NCI-H345 (cell line): Measurements from ENCODE around the gene CDCA5.

Experiments used
- DNase-seq: peaks from one replicate; lab custom pipeline; 2025; lab: John Stamatoyannopoulos, UW

Gene CDCA5

GRCh38 chr11:65043881-65044501 is 39.8 kb downstream of the CDCA5 start:
- no peak for DNase-seq

DNA sequence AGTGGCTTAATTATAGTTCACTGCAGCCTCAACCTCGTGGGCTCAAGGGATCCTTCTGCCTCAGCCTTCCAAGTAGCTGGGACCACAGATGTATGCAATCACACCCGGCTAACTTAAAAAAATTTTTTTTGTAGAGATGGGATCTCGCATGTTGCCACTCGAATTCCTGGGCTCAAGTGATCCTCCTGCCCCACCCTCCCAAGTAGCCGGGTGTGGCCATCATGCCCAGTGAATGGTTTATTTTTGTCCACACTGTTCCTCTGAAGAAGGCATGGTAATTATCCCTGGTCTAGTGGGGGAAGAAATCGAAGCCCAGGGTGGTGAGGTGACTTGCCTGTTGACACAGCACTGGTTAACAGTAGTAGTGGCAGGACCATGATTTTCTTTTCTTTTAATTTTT is 40.9 kb downstream of the CDCA5 start:
- DNase-seq = no peak

DNA sequence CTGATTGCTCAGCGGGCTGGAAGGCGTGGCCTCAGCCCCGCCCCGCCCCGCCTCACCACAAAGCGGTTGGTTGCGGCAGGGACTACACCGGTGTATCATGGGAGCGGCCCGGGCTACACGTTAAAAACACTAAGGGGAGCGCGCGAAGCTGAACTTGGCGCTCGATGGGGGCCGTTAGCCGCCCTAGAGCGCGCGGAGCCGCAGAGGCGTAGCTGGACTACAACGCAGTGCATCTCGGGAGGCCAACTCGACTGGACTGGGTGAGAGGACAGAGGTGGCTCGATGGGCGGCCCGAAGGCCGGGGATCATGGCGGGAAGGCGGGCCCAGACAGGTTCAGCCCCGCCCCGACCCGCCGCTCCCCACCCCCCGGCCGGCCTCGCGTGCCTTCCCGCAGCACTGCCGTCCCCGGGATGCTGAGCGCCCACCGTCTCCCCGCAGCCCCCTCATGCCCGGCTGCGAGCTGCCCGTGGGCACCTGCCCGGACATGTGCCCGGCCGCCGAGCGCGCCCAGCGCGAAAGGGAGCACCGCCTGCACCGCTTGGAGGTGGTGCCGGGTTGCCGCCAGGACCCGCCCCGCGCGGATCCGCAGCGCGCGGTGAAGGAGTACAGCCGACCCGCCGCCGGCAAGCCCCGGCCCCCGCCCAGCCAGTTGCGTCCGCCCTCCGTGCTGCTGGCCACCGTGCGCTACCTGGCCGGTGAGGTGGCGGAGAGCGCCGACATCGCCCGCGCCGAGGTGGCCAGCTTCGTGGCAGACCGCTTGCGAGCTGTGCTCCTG is 42.8 kb downstream of the CDCA5 start, which contains the start of gene SAC3D1:
SAC3D1 (plus strand) TSS at position 364 of the 776 bp plus-strand sequence; CDS start at position 447, 83 bp downstream.
- peak; percentile 97 for DNase-seq

- no peak for DNase-seq
Observed at GRCh38 chr11:65040520-65040846, 43.4 kb downstream of the CDCA5 start.

- no peak for DNase-seq
Observed at GRCh38 chr11:65036931-65037330, 46.9 kb downstream of the CDCA5 start.

DNA sequence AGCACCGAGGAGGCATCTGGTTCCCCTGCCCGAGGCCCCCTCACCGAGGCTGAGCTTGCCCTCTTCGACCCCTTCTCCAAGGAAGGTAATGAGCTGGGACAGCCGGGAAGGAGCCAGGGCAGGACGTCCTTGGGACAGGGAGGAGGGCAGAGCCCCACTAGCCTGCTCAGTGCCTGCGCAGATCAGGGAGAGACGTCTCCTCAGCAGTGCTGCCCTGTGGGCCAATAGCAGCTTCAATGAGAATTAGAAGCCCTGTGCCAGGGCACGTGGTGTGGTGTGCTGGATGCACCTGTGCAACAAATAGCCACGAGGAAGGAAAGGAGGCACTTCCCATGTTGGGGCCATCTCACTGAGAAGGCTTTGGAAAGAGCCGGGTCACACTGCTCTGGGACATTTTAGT is 48.3 kb downstream of the CDCA5 start:
- no peak for DNase-seq

DNA sequence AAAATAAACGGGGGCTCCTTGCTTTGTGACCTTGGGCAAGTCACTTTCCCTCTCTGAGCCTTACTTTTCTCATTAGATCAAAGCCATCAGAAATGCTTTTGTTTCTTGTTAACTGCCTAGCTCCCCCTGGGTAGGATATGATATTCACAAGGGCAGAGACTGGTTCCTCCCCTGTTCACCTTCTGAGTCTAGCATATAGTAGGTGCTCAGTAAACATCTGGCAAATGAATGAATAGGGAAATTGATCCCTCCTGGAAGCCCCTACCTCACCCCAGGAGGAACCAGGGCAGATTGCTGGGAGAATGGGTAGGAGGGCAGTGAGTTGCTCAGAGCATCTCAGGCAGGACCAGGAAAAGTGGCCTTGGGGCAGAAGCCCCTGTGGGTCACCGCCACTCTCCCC is 49.4 kb downstream of the CDCA5 start:
- DNase-seq = no peak

DNA sequence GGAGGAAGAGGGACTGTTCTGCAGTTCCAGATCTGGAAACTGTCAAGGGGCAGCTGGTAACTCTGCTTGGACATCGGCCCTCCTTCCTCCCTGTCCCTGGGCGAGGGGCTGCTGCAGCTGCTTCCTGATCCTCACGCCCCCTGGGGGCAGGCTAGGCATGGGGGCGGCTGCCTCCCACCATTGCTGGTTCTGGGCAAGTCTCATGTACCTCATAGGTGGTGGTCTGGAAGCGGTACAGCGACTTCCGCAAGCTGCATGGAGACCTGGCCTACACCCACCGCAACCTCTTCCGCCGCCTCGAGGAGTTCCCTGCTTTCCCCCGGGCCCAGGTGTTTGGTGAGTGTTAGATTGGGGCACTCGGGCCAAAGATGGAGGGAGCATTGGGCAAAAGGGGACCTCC is 51.6 kb downstream of the CDCA5 start:
- DNase-seq = no peak
